GM21825 (cell line): Measurements from ENCODE around the gene ANGPTL7.
"Not testable (repeated sequence)": the region's sequence is repeated elsewhere in the genome, so short reads cannot be mapped to it uniquely, and the experiment has no call there.

Source experiments
- ATAC-seq: cut with Tn5 transposase; IDR thresholded peaks from one replicate; pipeline ENCODE4 v1.9.1; 2021; ENCODE audit warnings: mild to moderate bottlenecking, moderate library complexity; ENCODE audit not compliant: unreplicated experiment

Gene ANGPTL7

DNA sequence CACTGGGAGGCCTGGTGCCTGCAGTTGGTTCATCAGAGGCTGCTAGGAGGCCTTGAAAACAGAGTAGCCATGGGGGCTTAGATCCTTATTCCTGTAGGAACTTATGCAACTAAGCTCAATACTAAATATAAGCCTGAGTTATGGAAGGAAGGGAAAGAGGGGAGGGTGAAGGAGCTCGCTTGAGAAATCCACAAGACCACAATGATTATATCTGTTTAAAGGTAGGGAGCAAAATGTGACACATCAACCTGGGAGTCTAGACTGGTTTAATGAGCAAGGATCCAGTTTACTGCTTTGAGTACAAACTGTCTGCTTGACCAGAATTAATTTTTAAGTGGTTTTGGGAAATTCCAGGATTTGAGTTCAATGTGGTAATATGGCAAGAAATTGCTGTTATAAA lies 20.4 kb upstream of the ANGPTL7 start:
- ATAC-seq = no peak

DNA sequence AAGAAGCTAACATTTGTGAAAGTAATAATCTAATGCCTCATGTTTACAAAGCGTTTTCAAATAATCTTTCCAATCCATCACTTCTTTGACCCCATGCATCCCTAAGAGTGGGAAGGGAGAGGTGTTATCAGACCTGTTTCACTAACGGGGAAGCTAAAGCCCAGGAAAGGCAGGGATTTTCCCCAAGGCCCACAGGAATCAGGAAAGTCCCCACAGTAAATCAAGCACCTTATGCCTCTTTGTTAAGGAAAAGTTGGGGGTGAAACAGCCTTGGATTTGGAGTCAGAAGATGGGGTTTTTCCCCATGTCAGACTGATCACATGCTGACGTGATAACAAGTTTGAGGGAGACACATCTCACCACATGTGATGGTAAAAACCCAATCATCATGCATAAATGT lies 20.0 kb upstream of the ANGPTL7 start:
- ATAC-seq = no peak

DNA sequence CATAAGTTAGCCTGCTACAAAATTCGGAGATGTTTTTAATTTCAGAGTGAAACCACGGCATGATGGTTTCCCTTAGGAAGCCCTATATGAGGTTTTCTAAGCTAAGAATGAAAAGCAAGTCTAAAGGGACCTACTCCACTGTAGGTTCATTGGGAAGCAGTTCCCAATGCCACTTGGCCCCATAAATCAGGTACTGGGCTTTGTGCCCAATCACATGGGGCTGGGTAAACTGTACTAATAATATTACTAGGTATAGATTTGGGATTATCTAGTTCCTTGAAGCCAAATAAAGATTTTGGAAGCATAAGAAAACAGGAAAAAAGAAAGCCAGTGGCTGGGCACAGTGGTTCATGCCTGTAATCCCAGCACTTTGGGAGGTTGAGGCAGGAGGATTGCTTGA lies 19.1 kb upstream of the ANGPTL7 start:
- ATAC-seq = no peak

DNA sequence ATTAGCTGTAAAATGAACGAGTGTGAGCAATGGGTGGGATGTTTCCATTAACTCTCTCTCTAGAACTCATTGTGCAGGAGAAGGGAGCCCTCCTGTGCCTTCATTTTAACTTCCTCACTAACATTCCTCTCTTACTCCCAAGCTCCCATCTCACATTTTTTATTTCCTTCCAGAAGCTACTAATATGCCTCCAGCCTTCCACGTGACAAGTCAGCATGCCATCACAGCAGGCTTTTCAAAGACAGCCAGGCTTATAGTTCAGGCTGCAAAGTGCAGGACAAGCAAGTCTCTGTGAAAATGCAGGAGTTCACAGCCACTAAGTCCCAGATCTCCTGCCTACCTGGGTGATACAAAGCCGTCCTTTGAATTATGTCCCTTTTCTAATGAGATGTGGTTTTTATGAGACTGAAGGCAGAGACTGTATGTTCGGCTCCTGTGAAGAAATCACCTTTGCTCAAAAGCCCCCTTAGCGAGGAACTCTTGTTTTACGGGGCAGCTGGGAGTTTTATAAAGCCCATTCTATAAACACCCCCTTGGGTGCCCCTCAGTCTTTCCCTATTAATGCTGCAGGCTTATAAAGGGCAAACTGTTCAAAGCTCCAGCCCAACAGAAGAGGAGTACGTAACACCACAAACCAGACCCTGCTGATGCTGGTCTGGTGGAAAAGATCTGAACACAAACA lies 14.8 kb upstream of the ANGPTL7 start:
- ATAC-seq = no peak

DNA sequence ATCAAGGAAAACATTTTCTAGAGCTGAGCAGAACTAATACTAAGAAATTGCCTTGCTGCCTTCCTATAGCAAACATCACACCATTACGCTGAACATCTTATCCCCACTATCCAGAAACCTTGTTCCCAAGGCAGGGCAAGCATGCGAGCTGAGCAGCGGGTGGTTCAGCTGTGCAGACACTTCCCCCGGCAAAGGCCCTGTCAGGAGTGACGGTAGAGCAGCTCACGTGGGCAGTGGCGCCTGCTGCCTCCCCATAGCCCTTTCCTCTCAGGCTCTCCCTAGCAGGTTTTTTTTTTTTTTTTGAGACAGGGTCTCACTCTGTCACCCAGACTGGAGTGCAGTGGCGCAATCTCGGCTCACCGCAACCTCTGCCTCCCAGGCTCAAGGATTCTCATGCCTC lies 13.7 kb upstream of the ANGPTL7 start:
- ATAC-seq = no peak

DNA sequence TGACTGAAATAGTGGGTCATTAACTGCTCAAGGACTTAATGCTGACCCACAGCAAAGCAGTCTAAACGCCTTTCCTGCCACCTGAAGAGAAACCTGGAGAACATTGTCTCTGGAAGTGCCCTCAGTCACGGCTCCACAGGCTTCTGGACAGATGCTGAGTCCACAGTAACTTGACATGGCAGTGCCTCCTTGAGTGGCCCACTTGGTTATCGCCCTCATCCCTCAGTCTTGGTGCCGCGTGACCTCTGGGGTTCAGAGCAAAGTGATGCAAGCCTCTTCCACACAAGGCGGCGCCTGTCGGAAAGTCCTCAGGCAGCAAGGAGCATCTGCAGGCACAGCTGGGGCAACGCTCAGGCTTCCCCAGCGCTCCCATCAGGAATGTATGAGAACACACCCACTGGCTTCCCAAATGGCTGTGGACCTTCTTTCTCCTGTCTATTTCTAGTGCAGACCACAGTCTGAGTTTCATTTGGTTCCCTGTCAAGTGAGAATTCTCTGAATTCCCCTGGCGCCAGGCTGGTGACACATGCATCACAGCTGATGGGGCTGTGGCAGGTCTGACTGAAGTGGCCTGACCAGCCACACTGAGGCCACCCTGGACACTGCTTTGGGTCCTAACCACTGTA lies 13.0 kb upstream of the ANGPTL7 start:
- no peak for ATAC-seq

DNA sequence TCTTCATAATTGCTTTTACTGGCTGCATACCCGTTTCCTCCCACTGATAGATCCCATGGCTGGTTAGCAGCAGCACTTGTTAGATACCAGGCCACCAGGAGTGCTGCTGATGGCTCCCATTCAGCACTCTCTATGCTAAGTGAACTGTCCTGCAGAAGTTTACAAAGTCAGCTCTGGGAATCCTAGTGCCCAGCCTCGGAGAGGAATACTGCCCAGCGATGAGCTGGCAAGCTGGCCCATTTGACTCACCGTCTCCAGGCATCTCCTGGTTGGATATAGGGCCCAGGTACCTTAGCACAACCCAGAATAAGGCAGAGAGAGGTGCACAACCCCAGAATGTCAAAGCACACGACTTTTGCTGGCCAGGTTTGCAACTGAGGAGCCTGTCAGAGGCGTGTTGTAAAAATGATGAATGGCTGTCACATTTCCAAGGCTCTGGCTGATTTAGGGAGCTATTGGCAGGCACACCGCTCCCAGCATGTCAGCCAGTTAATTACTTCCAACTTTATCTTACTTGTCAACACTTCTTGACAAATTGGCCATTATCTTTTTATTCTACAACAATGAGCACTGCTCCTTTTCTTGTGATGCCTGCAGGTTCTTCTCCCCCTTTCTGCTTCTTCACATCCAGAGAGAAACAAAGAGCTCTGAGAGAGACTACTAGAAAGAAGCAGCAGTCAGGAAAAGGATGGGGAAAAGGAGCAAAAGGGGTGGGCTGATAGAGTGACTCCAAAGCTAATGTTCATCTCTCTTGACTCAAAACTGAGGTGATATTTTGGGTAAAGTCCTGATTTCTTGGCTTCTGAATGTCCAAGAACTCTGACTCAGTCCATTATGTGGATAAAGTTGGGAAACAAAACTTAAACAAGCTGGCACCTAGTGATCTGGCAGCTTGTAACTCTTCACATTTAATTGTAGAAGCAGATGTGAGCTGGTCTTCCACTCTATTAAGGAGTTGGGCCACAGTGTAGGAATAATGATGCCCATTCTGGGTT lies 10.8 kb upstream of the ANGPTL7 start:
- no peak for ATAC-seq

DNA sequence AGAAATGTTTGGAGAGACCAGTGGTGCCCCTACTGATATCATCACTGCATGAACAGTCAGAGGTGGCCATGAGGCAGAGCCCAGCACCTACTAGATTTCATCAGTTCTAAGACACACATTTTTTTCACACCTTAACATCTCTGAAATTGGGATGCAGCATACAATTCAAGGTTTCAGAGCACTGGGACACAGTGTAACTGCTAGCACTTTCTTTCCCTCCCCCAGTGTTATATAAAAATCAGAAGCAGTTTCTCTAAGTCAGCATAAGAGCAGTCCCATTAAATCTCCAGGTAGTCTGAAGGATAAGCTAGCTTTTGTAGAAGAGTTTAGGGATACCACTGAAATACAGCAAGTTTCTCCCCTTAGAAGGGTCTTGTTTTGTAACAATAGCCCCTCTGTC lies 10.0 kb upstream of the ANGPTL7 start:
- no peak for ATAC-seq

DNA sequence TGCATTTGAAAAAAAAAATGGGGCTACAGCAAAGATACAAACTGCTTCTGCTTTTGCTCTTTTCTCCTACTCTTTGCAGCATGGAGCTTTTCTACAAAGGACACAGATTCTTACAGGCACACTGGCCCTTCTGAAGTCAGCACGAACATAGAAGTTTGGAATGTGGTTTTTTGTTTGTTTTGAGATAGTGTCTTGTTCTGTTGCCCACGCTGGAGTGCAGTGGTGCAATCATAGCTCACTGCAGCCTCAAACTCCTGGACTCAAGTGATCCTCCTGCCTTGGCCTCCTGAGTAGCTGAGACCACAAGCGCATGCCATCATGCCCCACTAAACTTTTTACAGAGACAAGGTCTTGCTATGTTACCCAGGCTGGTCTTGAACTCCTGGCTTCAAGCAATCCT lies 9.4 kb upstream of the ANGPTL7 start:
- not testable (repeated sequence) for ATAC-seq

DNA sequence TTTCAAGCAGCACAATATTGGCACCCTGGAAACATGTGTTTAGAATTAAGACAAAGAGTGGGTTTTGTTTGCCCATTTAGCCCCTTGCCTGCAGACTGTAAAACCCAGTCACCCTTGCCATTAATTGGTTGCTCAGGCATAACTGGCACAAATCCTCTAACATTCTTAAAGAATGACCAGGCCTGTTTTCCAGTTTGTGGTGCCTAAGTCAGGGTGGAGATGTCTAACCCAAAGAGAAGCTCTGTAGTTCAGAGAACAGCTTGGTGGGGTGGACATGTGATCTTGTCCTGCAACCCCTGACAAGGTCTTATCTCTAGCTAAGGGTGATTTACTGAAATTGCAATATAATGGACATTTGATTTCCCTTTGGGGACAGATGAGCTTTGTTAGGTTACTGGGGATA lies 8.8 kb upstream of the ANGPTL7 start:
- no peak for ATAC-seq

DNA sequence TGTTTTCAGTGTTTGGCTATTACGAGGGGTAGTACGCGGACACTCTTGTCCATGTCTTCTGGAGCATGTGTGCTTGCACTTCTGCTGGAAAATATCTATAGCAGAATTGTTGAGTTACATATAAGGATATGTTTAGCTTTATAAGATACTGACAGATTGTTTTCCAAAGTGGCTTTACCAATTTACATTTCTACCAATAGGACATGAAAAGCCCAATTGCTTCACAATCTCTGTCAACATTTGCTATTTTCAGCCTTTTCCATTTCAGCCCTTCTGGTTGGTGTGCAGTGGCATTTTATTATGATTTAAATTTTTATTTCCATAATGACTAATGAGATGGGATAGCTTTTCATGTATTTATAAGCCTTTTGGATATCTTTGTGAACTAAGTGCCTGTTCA lies 6.3 kb upstream of the ANGPTL7 start:
- no peak for ATAC-seq

DNA sequence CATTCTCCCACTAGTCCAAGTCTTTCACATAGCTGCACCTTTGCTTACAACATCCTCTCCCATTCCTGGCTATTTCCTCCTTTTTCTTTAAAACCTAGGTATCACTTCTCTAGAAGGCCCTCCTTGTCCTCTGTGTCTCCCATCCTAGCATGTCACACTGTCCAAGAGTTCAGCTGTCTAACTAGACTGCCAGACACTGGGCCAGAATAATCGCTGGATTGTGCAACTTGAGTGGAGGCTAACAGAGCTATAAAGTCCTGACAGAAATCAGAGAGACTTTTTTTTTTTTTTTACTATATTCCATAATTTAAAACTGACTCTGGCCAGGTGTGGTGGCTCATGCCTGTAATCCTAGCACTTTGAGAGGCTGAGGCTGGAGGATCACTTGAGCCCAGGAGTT lies 4.2 kb upstream of the ANGPTL7 start:
- ATAC-seq = no peak

DNA sequence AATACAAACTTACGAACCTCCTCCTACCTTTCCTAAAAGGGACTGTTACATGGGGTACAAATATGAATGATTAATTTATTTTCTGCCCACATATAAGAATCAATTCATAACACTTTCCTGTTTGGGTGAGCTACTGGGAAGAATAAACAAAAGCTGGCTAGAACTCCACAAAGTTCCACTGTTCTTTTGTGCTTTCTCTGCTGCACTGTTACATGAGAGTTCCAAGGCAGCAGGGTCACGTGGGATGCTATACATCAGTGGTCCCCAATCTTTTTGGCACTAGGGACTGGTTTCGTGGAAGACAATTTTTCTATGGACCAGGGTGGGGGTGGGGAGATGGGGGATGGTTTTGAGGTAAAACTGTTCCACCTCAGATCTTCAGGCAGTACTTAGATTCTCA lies 2.2 kb upstream of the ANGPTL7 start:
- no peak for ATAC-seq

DNA sequence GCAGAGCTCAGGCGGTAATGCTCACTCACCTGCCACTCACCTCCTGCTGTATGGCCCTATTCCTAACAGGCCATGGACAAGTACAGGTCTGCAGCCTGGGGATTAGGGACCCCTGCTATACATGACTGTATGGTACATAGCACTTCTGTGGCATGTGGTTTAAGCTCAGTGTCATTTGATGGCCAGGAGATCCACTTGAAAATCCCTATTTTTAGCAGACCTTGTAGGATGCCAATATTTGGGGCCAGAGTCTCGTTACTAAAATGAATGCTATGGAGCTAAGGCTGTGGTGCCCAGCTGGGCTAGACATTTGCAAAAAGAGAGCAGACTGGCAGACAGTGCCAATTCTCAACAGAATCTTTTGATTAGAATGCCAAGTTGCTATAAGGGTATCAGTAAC lies 1.7 kb upstream of the ANGPTL7 start:
- no peak for ATAC-seq

DNA sequence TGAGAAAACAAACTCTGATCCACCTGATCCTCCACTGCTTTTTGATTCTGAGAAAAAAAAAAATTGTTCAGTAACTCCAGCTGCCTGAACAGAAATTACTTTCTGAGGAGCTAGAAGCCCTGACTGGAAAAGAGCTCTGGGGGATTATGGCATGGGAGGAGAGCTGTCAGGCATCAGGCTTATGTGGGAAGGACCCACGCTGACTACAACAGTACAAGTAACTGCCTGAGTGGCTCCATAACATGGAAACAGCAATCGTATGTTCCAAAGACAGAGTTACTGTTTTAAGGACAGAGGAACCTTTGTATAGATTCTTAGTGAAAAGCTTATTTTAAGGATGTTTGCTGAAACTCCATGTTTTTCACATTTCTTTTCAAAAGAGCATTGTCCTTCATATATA lies 1.2 kb upstream of the ANGPTL7 start:
- no peak for ATAC-seq

DNA sequence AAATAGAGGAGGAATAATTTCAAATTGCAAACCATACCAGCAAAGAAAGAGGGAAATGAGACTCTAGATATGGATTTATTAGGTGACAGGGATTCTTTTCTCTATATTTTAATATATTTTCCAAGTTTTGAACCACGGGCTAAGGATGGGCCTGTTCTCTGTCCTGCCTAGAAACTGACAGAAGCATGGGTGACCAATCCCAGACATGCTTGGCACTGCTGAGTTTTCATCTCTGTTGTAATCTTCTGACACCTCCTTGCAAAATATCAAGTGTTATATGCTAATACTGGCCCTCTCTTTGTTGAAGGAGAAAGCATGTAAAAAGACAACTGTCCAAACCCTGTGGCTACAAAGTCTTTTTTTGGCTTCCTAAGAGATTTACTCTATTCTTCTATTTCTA lies 774 bp upstream of the ANGPTL7 start:
- no peak for ATAC-seq

DNA sequence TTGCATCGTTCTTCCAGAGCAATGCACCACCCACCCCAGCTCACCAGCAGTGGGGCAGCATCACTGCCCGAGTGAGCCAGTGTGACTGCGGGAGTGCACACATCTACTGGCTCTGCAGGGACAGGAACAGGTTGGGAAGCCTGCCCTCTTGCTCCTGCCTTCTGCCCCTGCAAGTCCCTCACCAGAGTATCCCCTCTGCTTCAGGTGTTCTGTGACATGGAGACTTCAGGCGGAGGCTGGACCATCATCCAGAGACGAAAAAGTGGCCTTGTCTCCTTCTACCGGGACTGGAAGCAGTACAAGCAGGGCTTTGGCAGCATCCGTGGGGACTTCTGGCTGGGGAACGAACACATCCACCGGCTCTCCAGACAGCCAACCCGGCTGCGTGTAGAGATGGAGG lies 4.2 kb downstream of the ANGPTL7 start:
- no peak for ATAC-seq

DNA sequence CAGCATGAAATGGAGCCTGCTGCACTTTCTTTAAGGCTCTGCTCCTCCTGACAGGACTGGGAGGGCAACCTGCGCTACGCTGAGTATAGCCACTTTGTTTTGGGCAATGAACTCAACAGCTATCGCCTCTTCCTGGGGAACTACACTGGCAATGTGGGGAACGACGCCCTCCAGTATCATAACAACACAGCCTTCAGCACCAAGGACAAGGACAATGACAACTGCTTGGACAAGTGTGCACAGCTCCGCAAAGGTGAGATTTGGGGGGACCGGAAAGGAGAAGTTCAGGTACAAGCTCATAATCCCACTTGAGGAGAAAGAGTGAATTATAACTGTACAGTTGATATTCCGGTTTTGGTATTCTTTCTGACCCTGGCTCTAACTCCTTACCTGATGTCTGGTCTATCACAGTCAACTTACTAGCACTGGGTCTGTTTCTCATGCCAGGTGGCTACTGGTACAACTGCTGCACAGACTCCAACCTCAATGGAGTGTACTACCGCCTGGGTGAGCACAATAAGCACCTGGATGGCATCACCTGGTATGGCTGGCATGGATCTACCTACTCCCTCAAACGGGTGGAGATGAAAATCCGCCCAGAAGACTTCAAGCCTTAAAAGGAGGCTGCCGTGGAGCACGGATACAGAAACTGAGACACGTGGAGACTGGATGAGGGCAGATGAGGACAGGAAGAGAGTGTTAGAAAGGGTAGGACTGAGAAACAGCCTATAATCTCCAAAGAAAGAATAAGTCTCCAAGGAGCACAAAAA lies 5.4 kb downstream of the ANGPTL7 start:
- no peak for ATAC-seq

DNA sequence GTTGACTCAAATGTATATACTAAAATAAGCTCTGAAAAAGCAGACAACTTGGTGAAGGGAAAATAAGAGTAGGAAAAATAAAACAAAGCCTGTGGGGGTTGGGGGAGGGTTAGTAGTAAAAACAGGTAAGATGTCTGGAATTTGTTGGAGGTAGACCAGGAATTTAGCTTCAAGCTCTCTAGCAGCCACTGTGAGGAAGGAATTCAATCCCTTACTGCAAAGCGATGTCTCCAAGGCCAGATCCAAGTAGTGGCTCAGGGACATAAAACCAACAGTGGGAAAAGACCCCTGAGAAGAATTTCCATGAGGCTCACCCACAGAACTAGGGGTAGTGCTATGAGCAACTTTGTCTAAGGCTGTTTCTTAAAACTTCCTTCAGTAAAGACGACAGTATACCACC lies 7.8 kb downstream of the ANGPTL7 start:
- no peak for ATAC-seq

DNA sequence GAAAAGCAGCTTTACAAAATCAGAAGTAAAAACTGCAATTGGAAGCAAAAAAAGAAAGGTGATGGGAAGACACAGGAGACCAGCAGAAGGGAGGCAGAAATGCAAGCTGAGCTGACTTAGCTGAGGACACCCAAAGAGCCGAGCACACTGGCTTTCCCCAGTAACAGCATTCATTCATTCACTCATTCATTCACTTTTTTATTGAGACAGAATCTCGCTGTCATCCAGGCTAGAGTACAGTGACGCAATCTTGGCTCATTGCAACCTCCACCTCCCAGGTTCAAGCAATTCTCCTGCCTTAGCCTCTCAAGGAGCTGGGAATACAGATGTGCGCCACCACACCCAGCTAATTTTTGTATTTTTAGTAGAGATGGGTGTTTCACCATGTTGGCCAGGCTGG lies 8.2 kb downstream of the ANGPTL7 start:
- ATAC-seq = no peak

DNA sequence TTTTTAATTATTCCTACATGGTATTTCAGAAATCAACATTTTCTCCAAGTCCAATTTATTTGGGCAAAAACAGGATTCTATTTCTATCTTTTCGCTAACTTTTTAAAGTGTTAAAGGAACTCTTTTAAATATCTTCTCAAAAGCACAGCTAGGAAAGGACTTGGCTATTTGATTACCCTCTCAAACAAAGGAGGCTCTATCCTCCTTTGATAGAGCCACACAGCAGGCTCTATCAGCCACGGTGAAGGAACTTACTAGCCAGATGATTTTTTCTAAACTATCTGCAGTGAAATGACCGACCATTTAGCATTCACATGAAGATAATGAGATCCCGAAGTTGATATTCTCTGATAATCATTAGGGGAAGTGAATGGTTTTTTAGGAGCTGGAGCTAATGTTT lies 9.1 kb downstream of the ANGPTL7 start:
- no peak for ATAC-seq
